HEK293 (cell line): ENCODE measurements around the gene SH3YL1.

Source experiments
- ZBTB20 ChIP-seq: fragments of 450-650 bp; formaldehyde crosslinking; IDR thresholded peaks from 2 replicates; pipeline ENCODE4 v1.5.1; 2016; ENCODE audit warnings: missing biosample characterization, missing genetic modification characterization
- ZNF354C ChIP-seq: fragments of 450-650 bp; formaldehyde crosslinking; IDR thresholded peaks from 2 replicates; pipeline ENCODE4 v1.5.1; 2016; ENCODE audit warnings: missing biosample characterization, missing genetic modification characterization, low read depth, borderline replicate concordance
- ZNF423 ChIP-seq: fragments of 450-650 bp; formaldehyde crosslinking; IDR thresholded peaks from 2 replicates; pipeline ENCODE4 v1.5.1; 2016; ENCODE audit warnings: missing biosample characterization, missing genetic modification characterization
- ZNF777 ChIP-seq: fragments of 450-650 bp; formaldehyde crosslinking; IDR thresholded peaks from 2 replicates; pipeline ENCODE4 v1.5.1; 2017; ENCODE audit warnings: missing biosample characterization, missing genetic modification characterization, borderline replicate concordance

- TF ChIP-seq ZNF777 (tag by site-specific recombination) (no peak), ZNF354C (tag by site-specific recombination) (no peak), ZBTB20 (no peak), ZNF423 (tag by site-specific recombination) (no peak)
Observed at GRCh38 chr2:296354-296753, 32.5 kb upstream of the SH3YL1 start.
